ENCODE results near the gene CXCL11.

The CXCL11 gene

DNA sequence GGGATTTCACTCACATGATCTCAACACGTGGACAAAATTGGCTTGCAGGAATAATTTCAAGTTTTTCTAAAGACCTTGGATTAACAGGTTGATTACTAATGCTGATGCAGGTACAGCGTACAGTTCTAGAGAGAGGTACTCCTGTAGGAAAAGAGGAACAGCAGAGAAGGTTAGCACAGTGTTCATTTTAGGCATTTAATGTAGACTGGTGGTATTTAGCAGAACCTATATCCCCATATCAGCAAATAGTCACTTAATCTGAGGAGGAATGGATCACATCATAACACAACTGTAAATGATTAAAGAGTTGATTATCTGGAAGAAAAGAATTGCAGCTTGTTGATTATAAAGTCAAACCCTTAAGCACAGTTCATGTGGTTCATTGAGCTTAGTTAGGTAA lies 13.2 kb downstream of the CXCL11 start:
- H3K4me3 Mint-ChIP-seq, result peak overlapping the region; percentile 39
- H3K27ac Mint-ChIP-seq, result no peak overlapping the region
- H3K36me3 Mint-ChIP-seq (ENCODE audit: low read depth), result no peaks in the 10 kb centered on the region
- ATAC-seq, result no peak
- peaks cover 25% of the 10 kb centered on the region for H3K4me1 Mint-ChIP-seq
- no peak for DNase-seq
- peaks cover 5% of the 10 kb centered on the region for H3K27me3 Mint-ChIP-seq
- H3K9me3 Mint-ChIP-seq, result no peaks in the 10 kb centered on the region

GRCh38 chr4:76022031-76022430 lies 13.8 kb downstream of the CXCL11 start:
- DNase-seq, result no peak
- Mint-ChIP-seq H3K4me1 (peaks cover 20% of the 10 kb centered on the region), H3K4me3 (peak overlapping the region; percentile 30), H3K27me3 (peaks cover 5% of the 10 kb centered on the region), H3K27ac (no peak overlapping the region), H3K9me3 (no peaks in the 10 kb centered on the region), H3K36me3 (ENCODE audit: low read depth) (no peaks in the 10 kb centered on the region)
- no peak for ATAC-seq

GRCh38 chr4:76017056-76017686 lies 18.7 kb downstream of the CXCL11 start:
- peaks cover 3% of the 10 kb centered on the region for H3K27me3 Mint-ChIP-seq
- H3K4me3 Mint-ChIP-seq, result no peak overlapping the region
- no peak for ATAC-seq
- H3K36me3 Mint-ChIP-seq (ENCODE audit: low read depth), result no peaks in the 10 kb centered on the region
- no peak for DNase-seq
- H3K9me3 Mint-ChIP-seq, result no peaks in the 10 kb centered on the region
- no peaks in the 10 kb centered on the region for H3K4me1 Mint-ChIP-seq
- no peak overlapping the region for H3K27ac Mint-ChIP-seq

DNA sequence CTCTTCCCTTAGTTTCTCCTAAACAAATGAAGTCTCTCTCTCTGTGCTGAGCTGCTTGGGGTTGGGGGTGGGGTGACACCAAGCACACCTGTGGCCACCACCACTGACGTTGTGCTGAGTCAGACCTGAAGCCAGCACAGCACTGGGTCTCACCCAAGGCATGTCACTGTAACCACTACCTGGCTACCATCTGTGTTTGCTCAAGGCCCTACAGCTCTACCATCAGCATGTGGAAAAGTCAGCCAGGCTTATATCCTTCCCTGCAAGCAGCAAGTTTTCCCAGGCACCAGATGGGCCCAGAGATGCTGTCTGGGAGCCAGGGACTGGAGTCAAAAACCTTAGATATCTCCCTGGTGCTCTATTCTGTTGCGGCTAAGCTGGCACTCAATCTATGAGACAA lies 19.5 kb downstream of the CXCL11 start:
- H3K9me3 Mint-ChIP-seq, result no peaks in the 10 kb centered on the region

GRCh38 chr4:76013540-76013939 lies 22.3 kb downstream of the CXCL11 start:
- Mint-ChIP-seq H3K36me3 (ENCODE audit: low read depth) (no peaks in the 10 kb centered on the region), H3K9me3 (no peaks in the 10 kb centered on the region), H3K4me1 (no peaks in the 10 kb centered on the region), H3K4me3 (no peak overlapping the region), H3K27me3 (peaks cover 3% of the 10 kb centered on the region), H3K27ac (no peak overlapping the region)
- DNase-seq, result no peak
- no peak for ATAC-seq

More for the DNA sequence above, 19.5 kb downstream of the CXCL11 start:
- Mint-ChIP-seq H3K27me3 (peaks cover 3% of the 10 kb centered on the region), H3K4me1 (no peaks in the 10 kb centered on the region), H3K36me3 (ENCODE audit: low read depth) (no peaks in the 10 kb centered on the region), H3K27ac (no peak overlapping the region), H3K4me3 (no peak overlapping the region)
- ATAC-seq, result peak; percentile 57
- no peak for DNase-seq

- no peak for ATAC-seq
- peaks cover 3% of the 10 kb centered on the region for H3K27me3 Mint-ChIP-seq
- no peaks in the 10 kb centered on the region for H3K9me3 Mint-ChIP-seq
- no peak overlapping the region for H3K4me3 Mint-ChIP-seq
- no peak for DNase-seq
- H3K27ac Mint-ChIP-seq, result peak overlapping the region; percentile 74
- no peaks in the 10 kb centered on the region for H3K4me1 Mint-ChIP-seq
- H3K36me3 Mint-ChIP-seq (ENCODE audit: low read depth), result no peaks in the 10 kb centered on the region
Measured at GRCh38 chr4:76012388-76012801, 23.5 kb downstream of the CXCL11 start.

GRCh38 chr4:76011700-76012387 lies 24.0 kb downstream of the CXCL11 start:
- Mint-ChIP-seq H3K4me3 (no peak overlapping the region), H3K9me3 (no peaks in the 10 kb centered on the region), H3K27me3 (peaks cover 3% of the 10 kb centered on the region), H3K4me1 (no peaks in the 10 kb centered on the region), H3K27ac (peak overlapping the region; percentile 74), H3K36me3 (ENCODE audit: low read depth) (no peaks in the 10 kb centered on the region)
- DNase-seq (no peak), ATAC-seq (no peak)

DNA sequence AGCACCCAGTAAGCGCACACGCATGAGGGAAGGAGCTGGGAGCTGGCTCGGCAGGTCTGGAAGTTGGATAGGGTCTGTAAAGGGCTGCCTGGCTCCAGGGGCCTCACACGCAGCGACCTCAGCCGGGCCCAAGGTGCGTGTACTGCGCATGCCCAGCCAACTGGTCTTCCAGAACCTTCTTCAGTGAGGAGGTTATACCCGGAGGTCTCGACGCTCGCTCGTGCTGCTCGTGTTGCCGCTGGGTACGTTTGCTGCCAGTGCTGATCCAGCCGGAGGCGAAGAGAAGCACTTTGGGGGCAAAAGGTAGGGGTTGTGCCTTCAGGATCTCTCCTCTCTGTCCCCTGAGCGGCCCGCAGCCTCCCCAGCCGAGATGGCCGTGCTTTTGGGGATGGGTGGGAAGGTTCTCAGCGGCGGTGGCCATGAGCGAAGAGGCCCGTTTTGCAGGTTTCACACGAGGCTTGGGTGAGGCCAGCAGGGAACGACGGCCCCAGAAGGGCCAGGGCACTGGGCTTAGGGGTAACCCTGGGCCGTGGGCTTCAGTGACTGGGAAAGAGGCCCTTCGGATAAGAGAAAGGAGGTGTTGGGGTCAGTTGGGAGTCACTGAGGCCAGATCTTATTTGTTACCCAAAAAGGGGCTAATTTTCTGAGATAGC lies 24.7 kb downstream of the CXCL11 start:
- Mint-ChIP-seq H3K27ac (no peak overlapping the region), H3K36me3 (ENCODE audit: low read depth) (peaks cover under 1% of the 10 kb centered on the region), H3K9me3 (no peaks in the 10 kb centered on the region), H3K27me3 (peaks cover 3% of the 10 kb centered on the region), H3K4me3 (no peak overlapping the region), H3K4me1 (no peaks in the 10 kb centered on the region)
- ATAC-seq (no peak), DNase-seq (no peak)

GRCh38 chr4:76010576-76010975 lies 25.3 kb downstream of the CXCL11 start:
- Mint-ChIP-seq H3K4me3 (no peak overlapping the region), H3K4me1 (no peaks in the 10 kb centered on the region), H3K9me3 (no peaks in the 10 kb centered on the region), H3K27me3 (peaks cover 3% of the 10 kb centered on the region), H3K36me3 (ENCODE audit: low read depth) (peaks cover 2% of the 10 kb centered on the region), H3K27ac (no peak overlapping the region)
- DNase-seq, result no peak
- no peak for ATAC-seq

GRCh38 chr4:76009311-76009710 lies 26.6 kb downstream of the CXCL11 start:
- H3K27me3 Mint-ChIP-seq, result peaks cover 3% of the 10 kb centered on the region
- H3K4me1 Mint-ChIP-seq, result no peaks in the 10 kb centered on the region
- no peak overlapping the region for H3K27ac Mint-ChIP-seq
- no peaks in the 10 kb centered on the region for H3K9me3 Mint-ChIP-seq
- H3K4me3 Mint-ChIP-seq, result no peak overlapping the region
- DNase-seq (no peak), ATAC-seq (no peak)
- peaks cover 2% of the 10 kb centered on the region for H3K36me3 Mint-ChIP-seq (ENCODE audit: low read depth)

GRCh38 chr4:76007089-76007862 lies 28.6 kb downstream of the CXCL11 start, which contains the start of gene CXCL9:
Gene CXCL9, minus strand, starts transcription at chr4:76007509. Its CDS starts 60 bp downstream, at chr4:76007449.
- no peak for ATAC-seq
- H3K4me1 Mint-ChIP-seq, result peaks cover 5% of the 10 kb centered on the region
- no peak for DNase-seq
- peak within 1 kb of the TSS; percentile 18 for H3K4me3 Mint-ChIP-seq
- H3K27me3 Mint-ChIP-seq, result peaks cover 7% of the 10 kb centered on the region
- no peaks in the 10 kb centered on the region for H3K9me3 Mint-ChIP-seq
- H3K27ac Mint-ChIP-seq, result peak within 1 kb of the TSS; percentile 17
- peaks cover 2% of the 10 kb centered on the region for H3K36me3 Mint-ChIP-seq (ENCODE audit: low read depth)

- H3K36me3 Mint-ChIP-seq (ENCODE audit: low read depth), result peaks cover 2% of the 10 kb centered on the region
- H3K27me3 Mint-ChIP-seq, result peaks cover 7% of the 10 kb centered on the region
- no peak overlapping the region for H3K27ac Mint-ChIP-seq
- H3K9me3 Mint-ChIP-seq, result no peaks in the 10 kb centered on the region
- no peak overlapping the region for H3K4me3 Mint-ChIP-seq
- ATAC-seq (no peak), DNase-seq (no peak)
- peaks cover 5% of the 10 kb centered on the region for H3K4me1 Mint-ChIP-seq
Measured at GRCh38 chr4:76003620-76004019, 32.2 kb downstream of the CXCL11 start.

GRCh38 chr4:76003035-76003434 lies 32.8 kb downstream of the CXCL11 start:
- peaks cover 5% of the 10 kb centered on the region for H3K4me1 Mint-ChIP-seq
- peaks cover 7% of the 10 kb centered on the region for H3K27me3 Mint-ChIP-seq
- DNase-seq (no peak), ATAC-seq (no peak)
- peaks cover 2% of the 10 kb centered on the region for H3K36me3 Mint-ChIP-seq (ENCODE audit: low read depth)
- H3K4me3 Mint-ChIP-seq, result no peak overlapping the region
- no peaks in the 10 kb centered on the region for H3K9me3 Mint-ChIP-seq
- no peak overlapping the region for H3K27ac Mint-ChIP-seq

- no peak overlapping the region for H3K4me3 Mint-ChIP-seq
- peaks cover 2% of the 10 kb centered on the region for H3K36me3 Mint-ChIP-seq (ENCODE audit: low read depth)
- peaks cover 5% of the 10 kb centered on the region for H3K4me1 Mint-ChIP-seq
- ATAC-seq (no peak), DNase-seq (no peak)
- H3K9me3 Mint-ChIP-seq, result no peaks in the 10 kb centered on the region
- H3K27ac Mint-ChIP-seq, result no peak overlapping the region
- H3K27me3 Mint-ChIP-seq, result peaks cover 7% of the 10 kb centered on the region
Measured at GRCh38 chr4:76002176-76002575, 33.7 kb downstream of the CXCL11 start.
